RWPE2 (cell line): Measurements from ENCODE around the gene SERINC2.

Source experiments
- ATAC-seq: fragments of 200-7000 bp; cut with Tn5 transposase; 3 replicates; pipeline ENCODE4 v1.9.1; 2021; ENCODE audit warnings: low read depth
- DNase-seq: peaks from one replicate; pipeline ENCODE4 v3.0.0-alpha.2; 2020; ENCODE audit warnings: low spot score
- H3K27ac ChIP-seq: fragments of 450-650 bp; 2 replicates; pipeline ENCODE4 v1.5.1; 2017; ENCODE audit warnings: mild to moderate bottlenecking; ENCODE audit not compliant: poor library complexity, severe bottlenecking
- H3K27me3 ChIP-seq: fragments of 250-450 bp; sonication (Bioruptor Pico); 2 replicates; pipeline ENCODE4 v1.5.1; 2021; ENCODE audit warnings: mild to moderate bottlenecking, moderate library complexity; ENCODE audit not compliant: insufficient read depth, poor library complexity, severe bottlenecking
- H3K36me3 ChIP-seq: fragments of 250-450 bp; sonication (Bioruptor Pico); 2 replicates; pipeline ENCODE4 v1.5.1; 2020; ENCODE audit warnings: low read depth, mild to moderate bottlenecking, moderate library complexity
- H3K4me1 ChIP-seq: fragments of 250-450 bp; sonication (Bioruptor Pico); 2 replicates; pipeline ENCODE4 v1.5.1; 2021; ENCODE audit warnings: mild to moderate bottlenecking, moderate library complexity; ENCODE audit not compliant: insufficient read depth, poor library complexity, severe bottlenecking
- H3K4me3 ChIP-seq: fragments of 250-450 bp; sonication (Bioruptor Pico); 2 replicates; pipeline ENCODE4 v1.5.1; 2021; ENCODE audit warnings: mild to moderate bottlenecking, moderate library complexity; ENCODE audit not compliant: severe bottlenecking
- H3K9me3 ChIP-seq: fragments of 250-450 bp; sonication (Bioruptor Pico); 2 replicates; pipeline ENCODE4 v1.5.1; 2021; ENCODE audit warnings: mild to moderate bottlenecking, moderate library complexity; ENCODE audit not compliant: severe bottlenecking
- CTCF ChIP-seq: fragments of 450-650 bp; IDR thresholded peaks from one replicate; pipeline ENCODE4 v1.5.1; 2017; ENCODE audit warnings: mild to moderate bottlenecking, moderate library complexity; ENCODE audit not compliant: poor library complexity, severe bottlenecking

The SERINC2 gene

GRCh38 chr1:31421371-31422040 is 8.5 kb downstream of the SERINC2 start:
- ATAC-seq: peak; percentile 5; the same call in 1 of the 3 replicates
- Histone ChIP-seq H3K27ac (peak overlapping the region; percentile 96), H3K36me3 (peaks cover 87% of the 10 kb centered on the region), H3K4me1 (peaks cover 75% of the 10 kb centered on the region), H3K9me3 (no peaks in the 10 kb centered on the region), H3K27me3 (no peaks in the 10 kb centered on the region), H3K4me3 (no peak overlapping the region)
- TF ChIP-seq CTCF: no peak
- no peak for DNase-seq

- Histone ChIP-seq H3K4me1 (peaks cover 64% of the 10 kb centered on the region), H3K27ac (peak overlapping the region; percentile 96), H3K4me3 (no peak overlapping the region)
Observed at GRCh38 chr1:31422505-31423319, 9.7 kb downstream of the SERINC2 start.

GRCh38 chr1:31423418-31423947 is 10.5 kb downstream of the SERINC2 start:
- Histone ChIP-seq H3K4me3 (no peak overlapping the region), H3K36me3 (peaks cover 88% of the 10 kb centered on the region), H3K27me3 (no peaks in the 10 kb centered on the region), H3K27ac (peak overlapping the region; percentile 96), H3K4me1 (peaks cover 58% of the 10 kb centered on the region), H3K9me3 (no peaks in the 10 kb centered on the region)
- TF ChIP-seq CTCF: no peak
- no peak for DNase-seq
- ATAC-seq: no peak

More at GRCh38 chr1:31422505-31423319, 9.7 kb downstream of the SERINC2 start:
- TF ChIP-seq CTCF: peak; percentile 97
- Histone ChIP-seq H3K9me3 (no peaks in the 10 kb centered on the region), H3K27me3 (no peaks in the 10 kb centered on the region), H3K36me3 (peaks cover 88% of the 10 kb centered on the region)
- peak; percentile 93 for ATAC-seq
- peak; percentile 94 for DNase-seq

- TF ChIP-seq CTCF: no peak
- ATAC-seq (no peak), DNase-seq (no peak)
- Histone ChIP-seq H3K4me3 (no peak overlapping the region), H3K36me3 (peaks cover 89% of the 10 kb centered on the region), H3K27me3 (no peaks in the 10 kb centered on the region), H3K27ac (peak overlapping the region; percentile 96), H3K4me1 (peaks cover 54% of the 10 kb centered on the region), H3K9me3 (no peaks in the 10 kb centered on the region)
Observed at GRCh38 chr1:31424568-31424967, 11.6 kb downstream of the SERINC2 start.
